Activated CD4-positive, CD25-positive, alpha-beta regulatory T cell treated with anti-CD3 and anti-CD28 coated beads, Interleukin-2, amount 50 U/mL, for 16 hours (primary cell): ENCODE data around the gene OSBPL9.
"Not testable (repeated sequence)": the region's sequence is repeated elsewhere in the genome, so short reads cannot be mapped to it uniquely, and the experiment has no call there.

Experiments
- DNase-seq: peaks from one replicate; pipeline ENCODE4 v3.0.0-alpha.2; 2020; ENCODE audit warnings: low read depth, low spot score

OSBPL9 gene

GRCh38 chr1:51664421-51665240 is 47.7 kb downstream of the OSBPL9 start:
- no peak for DNase-seq

GRCh38 chr1:51666478-51666877 is 49.6 kb downstream of the OSBPL9 start:
- no peak for DNase-seq

- no peak for DNase-seq
Observed at GRCh38 chr1:51667561-51667960, 50.7 kb downstream of the OSBPL9 start.

GRCh38 chr1:51669272-51669671 is 52.4 kb downstream of the OSBPL9 start:
- no peak for DNase-seq

- no peak for DNase-seq
Observed at GRCh38 chr1:51669816-51670215, 52.9 kb downstream of the OSBPL9 start.

- DNase-seq, result no peak
Observed at GRCh38 chr1:51671527-51672325, 54.8 kb downstream of the OSBPL9 start.

GRCh38 chr1:51673279-51673678 is 56.4 kb downstream of the OSBPL9 start:
- DNase-seq, result no peak

- DNase-seq, result no peak
Observed at GRCh38 chr1:51675177-51675780, 58.4 kb downstream of the OSBPL9 start.

GRCh38 chr1:51679435-51679834 is 62.5 kb downstream of the OSBPL9 start:
- no peak for DNase-seq

- no peak for DNase-seq
Observed at GRCh38 chr1:51684776-51685175, 67.9 kb downstream of the OSBPL9 start.

GRCh38 chr1:51686450-51686849 is 69.6 kb downstream of the OSBPL9 start:
- DNase-seq, result no peak

GRCh38 chr1:51689075-51689440 is 72.2 kb downstream of the OSBPL9 start:
- DNase-seq, result no peak

GRCh38 chr1:51689643-51690042 is 72.8 kb downstream of the OSBPL9 start:
- no peak for DNase-seq

- no peak for DNase-seq
Observed at GRCh38 chr1:51690285-51690961, 73.5 kb downstream of the OSBPL9 start.

- no peak for DNase-seq
Observed at GRCh38 chr1:51691920-51692319, 75.0 kb downstream of the OSBPL9 start.

- DNase-seq, result no peak
Observed at GRCh38 chr1:51693419-51694155, 76.7 kb downstream of the OSBPL9 start.

- no peak for DNase-seq
Observed at GRCh38 chr1:51697166-51697565, 80.3 kb downstream of the OSBPL9 start.

- DNase-seq, result no peak
Observed at GRCh38 chr1:51699391-51699790, 82.5 kb downstream of the OSBPL9 start.

GRCh38 chr1:51701782-51702181 is 84.9 kb downstream of the OSBPL9 start:
- not testable (repeated sequence) for DNase-seq

- not testable (repeated sequence) for DNase-seq
Observed at GRCh38 chr1:51702220-51702619, 85.3 kb downstream of the OSBPL9 start.

GRCh38 chr1:51705035-51705434 is 88.1 kb downstream of the OSBPL9 start:
- no peak for DNase-seq
